DLD1 (cell line): ENCODE measurements around the gene ITGA1.
"Not testable (repeated sequence)": the region's sequence is repeated elsewhere in the genome, so short reads cannot be mapped to it uniquely, and the experiment has no call there.

ENCODE experiments used
- in situ Hi-C: cut with HindIII; loops from 2 replicates; pipeline ENCODE4 v1.10.0; 2017; ENCODE audit warnings: low sequenced_read_pairs

The ITGA1 gene

DNA sequence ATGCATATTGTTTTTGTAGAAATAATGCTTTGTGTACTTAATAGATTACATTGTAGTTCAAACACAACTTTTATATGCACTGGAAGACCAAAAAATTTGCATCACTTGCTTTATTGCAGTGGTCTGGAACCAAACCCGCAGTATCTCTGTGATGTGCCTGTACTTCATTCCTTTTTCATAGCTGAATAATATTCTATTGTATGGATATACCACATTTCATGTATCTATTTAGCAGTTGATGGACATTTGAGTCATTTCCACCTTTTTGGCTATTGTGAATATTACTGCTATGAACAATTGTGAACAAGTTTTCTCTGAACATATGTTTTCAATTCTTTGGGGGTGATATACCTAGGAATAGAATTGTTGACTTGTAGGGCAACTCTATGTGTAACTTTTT lies 40.1 kb downstream of the ITGA1 start:
- in situ Hi-C loops = no loop called here

GRCh38 chr5:52829664-52830063 lies 41.9 kb downstream of the ITGA1 start:
- in situ Hi-C loops = no loop called here

- in situ Hi-C loops = no loop called here
Observed at GRCh38 chr5:52830650-52831049, 42.9 kb downstream of the ITGA1 start.

GRCh38 chr5:52831786-52832511 lies 44.2 kb downstream of the ITGA1 start:
- in situ Hi-C loops = no loop called here

DNA sequence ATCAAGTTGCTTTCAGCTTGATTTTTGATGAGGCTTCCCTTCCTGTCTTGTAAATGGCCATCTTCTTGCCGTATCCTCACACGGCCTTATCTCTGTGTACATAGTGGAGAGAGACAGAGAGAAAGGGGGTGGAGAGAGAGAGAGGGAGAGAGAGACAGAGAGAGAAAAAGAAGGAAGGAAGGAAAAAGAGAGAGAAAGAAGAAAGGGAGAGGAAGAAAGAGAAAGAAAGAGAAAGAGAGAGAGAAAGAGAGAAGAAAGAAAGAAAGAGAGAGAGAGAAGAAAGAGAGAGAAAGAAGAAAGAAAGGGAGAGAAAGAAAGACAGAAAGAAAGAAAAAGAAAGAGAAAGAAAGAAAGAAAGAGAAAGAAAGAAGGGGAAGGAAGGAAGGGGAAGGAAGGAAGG lies 46.6 kb downstream of the ITGA1 start:
- in situ Hi-C loops = no loop called here

GRCh38 chr5:52837068-52837467 lies 49.4 kb downstream of the ITGA1 start:
- in situ Hi-C loops = no loop called here

GRCh38 chr5:52837591-52838001 lies 49.9 kb downstream of the ITGA1 start:
- in situ Hi-C loops = no loop called here

DNA sequence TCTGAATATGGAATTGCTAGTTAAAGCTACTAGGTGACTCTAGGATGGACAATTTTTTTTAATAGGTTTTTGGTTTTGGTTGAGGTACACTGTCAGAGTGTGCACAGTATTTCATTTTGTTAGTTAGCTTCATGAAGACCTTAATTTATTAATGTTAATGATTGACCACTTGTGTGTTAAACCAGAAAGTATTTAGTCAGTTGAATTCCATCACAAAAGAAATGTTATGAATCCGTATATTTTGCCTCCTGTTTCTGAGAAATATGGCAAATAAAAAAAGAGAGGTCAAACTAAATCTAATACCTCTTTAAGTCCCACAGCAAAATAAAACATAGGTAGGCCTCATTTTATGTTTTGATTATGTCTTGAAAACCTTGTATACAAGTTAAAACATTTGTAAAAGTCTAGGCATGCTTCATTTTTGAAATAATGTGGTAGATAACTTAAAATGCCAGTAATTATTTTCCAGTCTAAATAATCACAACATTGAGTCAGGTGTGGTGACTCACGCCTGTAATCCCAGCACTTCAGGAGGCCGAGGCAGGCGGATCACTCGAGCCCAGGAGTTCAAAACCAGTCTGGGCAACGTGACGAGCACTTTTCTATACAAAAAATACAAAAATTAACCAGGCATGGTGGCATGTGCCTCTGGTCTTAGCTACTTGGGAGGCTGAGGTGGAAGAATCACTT lies 50.8 kb downstream of the ITGA1 start:
- in situ Hi-C loops = no loop called here

GRCh38 chr5:52839285-52839684 lies 51.6 kb downstream of the ITGA1 start:
- in situ Hi-C loops = no loop called here

GRCh38 chr5:52840277-52841050 lies 52.7 kb downstream of the ITGA1 start:
- in situ Hi-C loops = no loop called here

DNA sequence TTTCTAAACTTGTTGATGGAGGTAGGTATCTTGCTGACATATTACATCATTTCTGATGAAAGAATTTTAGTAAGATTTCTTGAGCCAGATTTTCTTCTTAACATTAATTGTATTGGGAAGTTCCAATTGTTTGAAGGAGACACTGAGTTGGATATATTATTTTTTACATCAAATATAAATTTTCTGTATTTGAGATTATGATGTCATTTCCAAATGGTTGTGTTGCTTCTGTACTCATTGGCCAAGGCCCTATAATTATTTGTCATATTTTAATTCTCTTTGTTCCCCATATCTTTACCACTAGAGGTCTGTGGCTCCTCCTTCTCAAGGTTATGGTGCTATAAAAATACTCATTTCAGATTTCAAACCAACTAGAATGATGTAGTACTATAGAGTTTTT lies 53.4 kb downstream of the ITGA1 start:
- in situ Hi-C loops = no loop called here

DNA sequence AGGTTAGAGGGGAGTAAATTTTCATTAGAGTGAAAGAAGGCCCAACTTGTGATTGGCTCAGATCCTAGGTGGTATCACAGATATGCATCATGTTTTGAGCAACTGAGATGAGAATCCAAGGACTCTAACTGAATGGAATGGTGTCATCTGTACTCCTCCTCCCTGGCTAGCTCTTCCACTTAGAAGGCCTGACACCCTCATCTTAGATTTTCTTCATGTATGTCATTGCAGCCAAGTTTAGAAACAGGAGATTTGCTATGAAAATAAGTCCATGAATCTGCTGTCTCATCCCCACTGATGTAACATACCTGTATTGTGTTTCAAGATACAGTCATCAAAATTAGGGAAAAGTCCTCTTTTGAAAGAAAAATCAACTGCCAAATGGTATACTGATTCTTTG lies 54.4 kb downstream of the ITGA1 start:
- in situ Hi-C loops = no loop called here

DNA sequence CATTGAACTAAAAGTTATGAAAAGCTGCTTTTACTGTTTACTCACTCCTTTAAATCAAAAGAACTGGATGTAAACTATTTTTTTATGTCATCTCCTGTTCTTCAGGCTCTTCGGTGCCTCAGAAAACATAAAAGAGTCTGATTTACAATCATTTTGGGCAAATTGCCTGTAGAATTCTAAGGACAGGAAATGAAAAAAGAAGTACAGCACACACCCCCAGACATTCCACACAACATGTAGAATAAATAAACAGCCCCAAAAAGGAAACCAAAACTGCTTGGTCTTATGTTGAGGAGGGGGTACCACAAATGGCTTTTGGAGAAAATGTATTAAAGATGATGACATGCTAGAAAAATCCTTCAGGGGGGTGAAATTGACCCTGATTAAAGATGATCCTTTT lies 57.2 kb downstream of the ITGA1 start:
- in situ Hi-C loops = no loop called here

DNA sequence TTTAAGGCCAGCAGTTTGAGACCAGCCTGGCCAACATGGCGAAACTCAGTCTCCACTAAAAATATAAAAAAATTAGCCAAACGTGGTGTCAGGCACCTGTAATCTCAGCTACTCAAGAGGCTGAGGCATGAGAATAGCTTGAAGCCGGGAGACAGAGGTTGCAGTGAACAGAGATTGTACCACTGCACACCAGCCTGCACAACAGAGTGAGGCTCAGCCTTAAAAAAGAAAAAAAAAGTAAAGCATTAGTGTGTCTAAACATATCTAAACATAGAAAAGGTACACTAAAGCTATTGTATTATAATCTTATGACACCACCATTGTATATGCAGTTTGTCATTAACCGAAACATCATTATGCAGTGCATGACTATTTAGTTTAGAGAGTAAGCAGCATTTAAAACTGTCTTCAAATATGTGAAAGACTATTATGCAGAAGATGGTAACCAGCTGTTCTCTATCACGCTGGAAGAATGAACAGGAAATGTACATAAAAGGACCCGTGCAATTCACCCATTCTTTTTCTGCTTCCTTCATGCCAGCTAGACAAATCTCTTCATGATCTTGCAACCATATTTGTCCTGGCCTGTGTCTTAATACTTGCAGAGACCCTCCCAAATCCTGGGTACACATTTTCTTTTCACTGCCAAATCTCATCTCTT lies 58.6 kb downstream of the ITGA1 start:
- in situ Hi-C loops = no loop called here

DNA sequence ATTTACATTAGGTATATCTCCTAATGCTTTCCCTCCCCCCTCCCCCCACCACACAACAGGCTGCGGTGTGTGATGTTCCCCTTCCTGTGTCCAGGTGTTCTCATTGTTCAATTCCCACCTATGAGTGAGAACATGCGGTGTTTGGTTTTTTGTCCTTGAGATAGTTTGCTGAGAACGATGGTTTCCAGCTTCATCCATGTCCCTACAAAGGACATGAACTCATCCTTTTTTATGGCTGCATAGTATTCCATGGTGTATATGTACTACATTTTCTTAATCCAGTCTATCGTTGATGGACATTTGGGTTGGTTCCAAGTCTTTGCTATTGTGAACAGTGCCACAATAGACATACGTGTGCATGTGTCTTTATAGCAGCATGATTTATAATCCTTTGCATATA lies 61.0 kb downstream of the ITGA1 start:
- in situ Hi-C loops = not testable (repeated sequence)

GRCh38 chr5:52849544-52849943 lies 61.8 kb downstream of the ITGA1 start:
- in situ Hi-C loops = no loop called here

GRCh38 chr5:52853650-52854049 lies 65.9 kb downstream of the ITGA1 start:
- in situ Hi-C loops = no loop called here

- in situ Hi-C loops = no loop called here
Observed at GRCh38 chr5:52854301-52854700, 66.6 kb downstream of the ITGA1 start.

DNA sequence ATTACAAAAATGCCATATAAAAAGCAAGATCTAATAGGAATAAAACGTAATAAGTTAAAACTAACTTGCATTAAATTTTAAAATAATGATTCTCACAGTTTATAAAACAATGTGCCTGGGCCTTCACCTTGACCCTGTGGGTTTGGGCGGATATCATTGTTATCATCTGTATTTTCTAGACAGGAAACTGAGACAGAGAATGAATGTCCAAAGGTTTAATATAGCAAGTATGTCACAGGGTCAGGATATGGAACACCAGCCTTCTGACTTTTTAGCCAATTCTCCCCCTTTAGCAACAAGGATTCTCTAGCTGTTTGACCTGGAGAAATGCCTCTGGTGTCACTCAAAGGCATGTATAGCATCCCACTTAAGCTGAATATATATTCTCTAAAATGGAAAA lies 67.2 kb downstream of the ITGA1 start:
- in situ Hi-C loops = no loop called here

GRCh38 chr5:52856564-52856963 lies 68.8 kb downstream of the ITGA1 start:
- in situ Hi-C loops = no loop called here

DNA sequence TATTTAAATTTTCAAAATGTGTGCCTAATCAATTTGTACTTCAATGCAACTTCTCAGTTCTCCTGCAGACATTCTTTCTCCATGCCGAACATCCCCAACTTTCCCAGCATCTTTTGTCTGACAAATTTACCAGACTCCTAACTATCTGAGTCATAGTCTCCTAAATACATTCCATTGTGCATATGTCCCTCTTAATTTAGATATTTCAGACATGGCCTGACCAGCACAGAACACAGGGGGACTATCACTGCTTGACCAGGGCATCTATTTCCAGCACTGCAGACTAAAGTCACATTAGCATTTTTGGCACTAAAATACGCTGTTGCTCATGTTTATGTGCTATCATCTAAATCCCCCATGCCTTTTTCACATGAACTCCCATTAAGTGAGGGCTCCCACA lies 71.9 kb downstream of the ITGA1 start:
- in situ Hi-C loops = no loop called here
